AG08396 (cell line): ENCODE measurements around the gene LIPT2.
"Not testable (repeated sequence)": the region's sequence is repeated elsewhere in the genome, so short reads cannot be mapped to it uniquely, and the experiment has no call there.

ENCODE experiments used
- DNase-seq: peaks from one replicate; pipeline ENCODE4 v3.0.0; 2012; ENCODE audit warnings: low spot score, mixed read lengths

LIPT2 gene

DNA sequence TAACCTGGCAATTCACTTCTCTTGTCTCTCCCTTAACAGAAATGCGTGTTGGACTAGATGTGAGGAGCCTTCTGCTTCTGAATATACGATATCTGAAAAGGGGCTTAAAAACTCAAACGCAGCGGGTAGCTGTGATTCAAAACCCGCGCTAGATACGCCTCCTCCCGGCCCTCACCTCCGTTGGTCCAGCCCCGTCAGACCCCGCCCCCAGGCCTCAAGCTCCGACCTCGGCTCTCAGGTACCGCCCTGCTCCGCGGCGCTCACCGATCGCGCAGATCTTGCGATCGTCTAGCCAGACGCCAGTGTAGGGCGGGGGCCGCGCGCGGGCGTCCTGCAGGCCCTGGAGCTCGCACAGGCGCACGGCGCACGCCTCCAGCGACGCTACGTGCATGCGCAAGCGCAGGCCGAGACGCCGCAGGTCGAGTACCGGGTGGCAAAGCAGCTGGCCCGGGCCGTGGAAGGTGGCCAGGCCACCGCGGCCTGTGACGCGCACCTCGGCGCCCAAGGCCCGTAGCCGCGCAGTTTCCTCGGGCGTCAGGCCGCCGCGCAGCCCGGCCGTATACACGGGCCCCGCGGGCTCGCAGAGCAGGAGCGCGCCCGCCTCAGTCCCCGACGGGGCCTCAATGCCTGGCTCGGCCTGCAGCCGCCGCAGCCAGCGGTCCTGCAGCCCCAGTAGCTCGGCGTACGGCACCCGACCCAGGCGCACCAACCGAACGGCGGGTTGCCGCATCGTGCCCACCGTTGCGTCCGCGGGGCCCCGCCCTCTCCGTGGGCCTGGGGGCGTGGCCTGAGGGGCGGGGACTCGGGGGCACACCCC is at the start of gene LIPT2:
LIPT2 (minus strand) TSS at position 751 of the 817 bp plus-strand sequence; CDS start at position 730, 21 bp downstream.
- DNase-seq = peak; percentile 94

DNA sequence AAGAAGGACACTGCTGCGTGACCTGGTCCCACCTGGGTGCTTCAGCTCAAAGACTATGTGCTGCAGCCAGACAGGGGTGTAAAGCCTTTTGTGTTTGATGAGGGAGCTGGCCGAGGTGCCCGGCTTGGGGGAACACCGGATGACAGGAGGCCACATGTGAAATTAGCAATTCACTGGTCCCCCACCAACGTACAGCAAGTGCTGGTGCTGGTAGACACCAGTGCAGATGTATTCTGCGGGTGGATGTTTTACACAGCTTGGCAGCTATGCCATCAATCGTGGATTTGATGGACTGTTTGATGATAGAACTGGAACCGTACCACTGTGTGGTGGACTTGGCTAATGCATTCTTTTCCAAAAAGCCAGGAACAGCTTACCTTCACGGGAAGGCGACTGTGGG is 47.9 kb upstream of the LIPT2 start:
- no peak for DNase-seq

DNA sequence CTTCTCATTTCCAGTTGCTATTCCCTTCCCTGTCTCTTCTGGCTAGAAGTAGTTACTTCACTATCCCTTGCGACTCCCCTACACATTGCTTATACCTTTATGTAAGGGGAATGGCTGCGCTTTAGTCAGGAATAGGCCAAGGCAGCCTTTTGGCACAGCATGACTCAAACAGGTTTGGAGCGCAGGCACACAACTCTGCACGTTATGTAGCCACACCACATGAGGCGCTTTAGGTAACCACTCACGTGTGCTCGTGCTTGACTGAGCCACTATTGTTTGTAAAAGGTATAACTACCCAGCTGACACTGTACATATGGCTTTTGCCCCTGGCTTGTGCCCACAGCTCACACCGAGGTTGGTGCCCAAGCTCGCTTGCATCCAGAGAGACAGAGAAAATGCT is 46.7 kb upstream of the LIPT2 start:
- no peak for DNase-seq

DNA sequence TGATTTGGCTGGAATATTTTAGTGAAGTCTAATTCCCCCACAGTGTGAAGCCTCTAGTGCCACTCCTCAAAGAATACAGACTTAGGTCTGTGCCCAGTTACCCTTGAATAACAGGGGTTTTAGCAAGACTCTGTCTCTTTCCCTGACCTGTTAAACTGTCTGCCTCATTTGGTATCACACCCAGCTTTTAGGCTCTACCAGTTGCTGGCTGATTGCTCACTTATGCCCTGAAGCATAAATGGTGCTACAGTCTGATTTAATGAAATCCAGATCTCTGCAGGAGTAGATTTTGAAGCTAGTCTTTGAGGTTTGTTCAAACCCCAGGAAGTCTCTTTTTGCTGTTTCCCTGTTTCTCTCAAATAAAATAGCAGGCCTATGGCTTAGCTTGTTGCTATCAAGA is 45.2 kb upstream of the LIPT2 start:
- no peak for DNase-seq

DNA sequence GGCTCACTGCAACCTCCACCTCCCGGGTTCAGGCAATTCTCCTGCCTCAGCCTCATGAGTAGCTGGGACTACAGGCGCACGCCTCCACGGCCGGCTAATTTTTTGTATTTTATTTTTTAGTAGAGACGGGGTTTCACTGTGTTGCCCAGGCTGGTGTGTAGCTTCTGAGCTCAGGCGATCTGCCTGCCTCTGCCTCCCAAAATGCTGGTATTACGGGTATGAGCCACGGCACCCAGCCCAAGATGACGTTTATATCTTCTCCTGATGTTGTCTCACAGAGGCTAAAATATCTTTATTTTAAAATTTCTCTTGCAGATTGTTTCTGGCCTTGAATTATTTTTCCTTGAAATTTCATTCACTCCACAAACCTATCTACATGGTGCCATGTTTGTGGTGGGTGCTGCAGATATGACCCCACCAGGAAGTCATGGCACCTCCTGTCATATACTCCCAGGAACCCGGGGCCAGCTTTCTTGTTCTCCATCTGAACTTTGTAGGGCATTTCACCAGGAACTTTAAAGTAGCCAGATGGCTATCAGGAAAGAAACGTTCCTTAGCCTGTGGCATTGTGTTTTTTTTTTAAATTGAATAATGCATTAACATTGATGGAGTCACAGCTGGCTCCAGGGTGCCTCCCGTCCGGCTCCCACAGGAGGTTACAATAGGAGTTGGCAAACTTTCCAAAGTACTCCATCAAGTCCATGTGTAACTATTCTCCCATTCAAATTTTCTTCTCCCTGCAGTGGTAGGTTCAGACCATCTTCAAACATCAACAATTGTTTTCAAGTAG is 42.0 kb upstream of the LIPT2 start:
- no peak for DNase-seq

GRCh38 chr11:74534946-74535275 is 41.4 kb upstream of the LIPT2 start:
- DNase-seq = not testable (repeated sequence)

- DNase-seq = no peak
These were observed 40.9 kb upstream of the LIPT2 start for GRCh38 chr11:74534216-74534945.

DNA sequence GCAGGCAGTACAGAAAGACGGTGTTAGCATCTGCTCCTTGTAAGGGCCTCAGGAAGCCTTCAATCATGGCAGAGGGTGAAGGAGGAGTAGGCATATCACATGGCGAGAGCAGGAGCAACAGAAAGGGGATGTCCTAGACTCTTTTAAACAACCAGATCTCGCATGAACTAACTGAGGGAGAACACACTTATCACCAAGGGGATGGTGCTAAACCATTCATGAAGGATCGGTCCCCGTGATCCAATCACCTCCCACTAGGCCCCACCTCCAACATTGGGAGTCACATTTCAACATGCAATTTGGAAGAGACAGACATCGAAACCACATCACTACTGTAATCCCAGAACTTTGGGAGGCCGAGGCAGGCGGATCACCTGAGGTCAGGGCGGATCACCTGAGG is 39.9 kb upstream of the LIPT2 start:
- DNase-seq = no peak

- DNase-seq = no peak
These were observed 39.1 kb upstream of the LIPT2 start for GRCh38 chr11:74532501-74533246.

GRCh38 chr11:74524978-74525377 is 31.5 kb upstream of the LIPT2 start:
- no peak for DNase-seq

DNA sequence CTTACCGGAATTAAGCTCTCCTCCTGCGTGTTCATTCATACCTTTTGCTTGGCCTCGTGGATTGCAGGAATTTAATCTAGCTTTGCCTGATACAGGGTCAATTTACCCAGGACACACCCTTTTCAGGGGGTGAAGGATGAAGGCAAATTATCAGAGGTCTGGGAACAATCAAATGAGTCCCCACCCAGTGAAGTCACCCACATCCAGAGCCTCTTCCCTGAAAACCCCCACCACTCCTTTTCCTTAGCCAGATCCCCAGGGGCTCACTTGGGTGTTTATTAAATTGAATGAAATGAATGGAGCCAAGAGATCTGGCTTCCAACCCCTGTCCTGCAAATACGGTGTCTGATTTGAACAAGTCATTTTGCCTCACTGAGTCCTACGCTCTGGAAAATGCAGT is 31.0 kb upstream of the LIPT2 start:
- no peak for DNase-seq

- no peak for DNase-seq
These were observed 29.3 kb upstream of the LIPT2 start for GRCh38 chr11:74522776-74523175.

DNA sequence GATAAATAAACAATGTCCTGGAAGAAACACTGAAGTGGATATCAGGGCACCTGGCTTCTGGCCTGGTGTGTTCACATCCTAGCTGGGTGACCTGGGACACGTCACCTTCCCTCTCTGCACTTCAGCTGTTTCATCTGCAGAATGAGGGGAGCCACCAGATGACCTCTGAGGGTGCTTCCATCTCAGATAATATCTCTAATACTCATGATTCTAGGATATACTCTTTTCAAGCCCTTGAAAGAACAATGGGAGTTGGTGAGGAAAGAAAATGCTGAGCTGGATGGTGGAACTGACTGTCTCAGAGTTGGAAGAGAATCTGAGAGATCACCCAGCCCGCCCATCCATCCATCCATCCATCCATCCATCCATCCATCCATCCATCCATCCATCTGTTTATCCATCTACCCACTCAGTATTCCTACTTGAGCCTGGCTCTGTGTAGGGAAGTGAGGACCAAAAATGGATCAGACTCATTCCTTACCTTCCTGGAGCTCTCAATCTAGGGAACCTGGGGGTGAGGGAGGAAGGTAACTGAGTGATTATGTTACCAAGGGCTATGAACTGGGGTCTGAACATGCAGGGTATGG is 28.2 kb upstream of the LIPT2 start:
- DNase-seq = no peak

DNA sequence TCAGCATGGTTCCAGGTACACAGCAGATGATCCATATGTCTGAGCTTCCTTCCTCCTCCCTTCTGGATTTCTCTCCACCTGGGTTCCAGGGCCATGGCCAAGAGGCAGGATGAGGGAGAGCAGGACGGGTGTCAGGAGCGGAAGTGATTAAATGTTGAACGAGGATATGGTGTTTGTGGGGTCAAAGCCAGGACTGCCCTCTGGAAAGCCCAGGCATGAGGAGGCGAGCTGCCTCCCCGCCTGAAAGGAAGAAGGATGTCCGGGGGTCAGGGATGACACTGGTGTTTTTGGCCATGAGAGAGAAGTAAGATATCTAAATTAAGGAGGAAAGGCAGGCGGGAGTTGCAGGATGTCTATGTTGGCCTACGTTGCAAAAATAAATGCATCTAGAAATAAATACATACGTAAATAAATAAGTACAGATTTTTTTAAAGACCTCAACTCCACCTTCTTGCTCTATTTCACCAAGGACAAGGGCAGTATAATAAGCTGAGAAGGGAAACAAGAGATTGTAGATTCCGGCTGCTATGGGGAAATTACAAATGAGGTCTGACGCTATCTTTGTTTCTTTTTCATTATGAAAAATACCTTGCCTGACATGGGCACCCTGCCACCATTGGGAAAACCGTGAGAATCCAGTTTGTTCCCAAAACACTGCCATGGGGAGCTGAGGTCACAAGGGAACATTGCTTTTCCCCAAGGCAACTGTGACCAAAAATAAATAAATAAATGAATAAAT is 27.6 kb upstream of the LIPT2 start:
- DNase-seq = no peak

GRCh38 chr11:74520316-74520715 is 26.8 kb upstream of the LIPT2 start:
- no peak for DNase-seq

GRCh38 chr11:74519710-74520109 is 26.2 kb upstream of the LIPT2 start:
- DNase-seq = no peak

- DNase-seq = not testable (repeated sequence)
These were observed 24.1 kb upstream of the LIPT2 start for GRCh38 chr11:74517592-74517991.

GRCh38 chr11:74507582-74507981 is 14.1 kb upstream of the LIPT2 start:
- no peak for DNase-seq

GRCh38 chr11:74506823-74507222 is 13.3 kb upstream of the LIPT2 start:
- peak; percentile 15 for DNase-seq

DNA sequence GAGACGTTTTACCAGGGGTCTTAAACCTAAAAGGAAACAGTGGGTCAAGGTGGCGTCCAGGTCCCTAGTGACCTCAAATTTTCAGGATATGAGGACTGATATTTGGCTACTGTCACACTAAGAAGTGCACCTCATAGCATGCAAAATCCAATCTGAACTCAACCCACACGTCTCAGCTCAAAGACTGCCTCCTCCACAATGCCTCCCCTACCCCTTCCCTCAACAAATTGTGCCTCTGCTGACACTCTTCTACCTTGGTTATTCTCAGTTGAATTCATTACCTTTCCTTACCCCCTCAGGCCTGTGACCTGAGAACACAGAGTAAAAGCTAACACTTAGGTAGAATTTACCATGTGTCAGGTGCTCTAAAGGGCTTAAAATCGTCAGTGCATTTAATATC is 12.4 kb upstream of the LIPT2 start:
- no peak for DNase-seq

DNA sequence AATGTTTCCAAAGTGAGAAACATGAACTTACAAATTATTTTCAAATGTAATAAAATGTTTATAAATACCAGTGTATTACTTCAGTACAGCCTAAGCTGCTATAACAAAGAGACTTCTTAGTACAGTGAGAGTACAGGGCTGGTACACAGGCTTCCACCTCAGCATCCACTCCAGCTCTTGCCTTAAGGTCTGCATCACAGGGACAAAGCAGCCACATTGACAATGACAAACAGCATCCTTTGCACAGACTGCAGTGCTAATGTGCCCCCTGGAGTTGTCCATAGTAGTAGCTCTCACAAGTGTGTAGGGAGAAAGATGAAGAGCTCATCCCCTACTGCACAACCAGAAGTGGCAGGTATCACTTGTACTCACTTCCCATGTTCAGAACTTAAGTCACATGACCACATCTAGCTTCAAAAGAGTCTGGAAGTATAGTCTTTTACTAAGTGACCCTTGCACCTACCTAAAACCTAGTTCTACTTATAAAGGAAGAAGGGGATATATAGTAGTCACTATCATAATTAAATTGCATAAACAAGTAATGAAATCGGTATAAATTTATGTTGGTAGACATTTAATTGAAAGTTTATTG is 10.7 kb upstream of the LIPT2 start:
- no peak for DNase-seq
